ENCODE results near the gene C9orf78. TPM values are rescaled to one million over a fixed set of nuclear protein-coding genes. Genes with fewer than 3 reads are reported as not detected.
A peak's percentile ranks its signal among the peaks of the same experiment; 100 is the strongest.
"Not testable (repeated sequence)": the region's sequence is repeated elsewhere in the genome, so short reads cannot be mapped to it uniquely, and the experiment has no call there.

Gene C9orf78
- total RNA-seq, 4 donors from 2014 or later = 47.3 to 139 (median 62.6) TPM

DNA sequence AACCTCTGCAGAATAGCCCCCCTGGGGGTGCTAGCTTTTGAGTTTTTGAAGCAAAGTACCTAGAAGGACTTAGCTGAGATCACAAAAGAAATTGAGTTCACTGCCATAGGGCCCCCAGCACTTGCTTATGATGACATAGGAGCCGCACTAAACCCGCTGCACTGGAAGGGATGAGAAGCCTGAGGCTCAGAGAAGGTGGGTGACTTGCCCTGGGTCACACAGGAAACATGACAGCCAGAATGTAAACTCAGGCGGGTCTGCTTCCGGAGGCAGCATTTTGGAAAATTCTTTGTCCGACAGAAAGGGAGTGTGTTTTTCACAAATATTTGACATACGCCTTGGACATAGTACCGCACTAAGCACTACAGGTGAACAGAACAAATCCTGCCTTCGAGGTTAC, 40.5 kb downstream of the C9orf78 start:
- H3K9me3 ChIP-seq = no peaks in the 10 kb centered on the region
- no peak overlapping the region for H3K4me3 ChIP-seq
- intact Hi-C loops (cut with DNase I) = no loop called here
- H3K4me1 ChIP-seq = peaks cover 0 to 7% (median 3%) of the 10 kb centered on the region in 4 donors
- H3K36me3 ChIP-seq = no peaks in the 10 kb centered on the region
- H3K27me3 ChIP-seq = peaks cover 0 to 19% (median 0%) of the 10 kb centered on the region in 4 donors
- TF ChIP-seq, protein P1, sequence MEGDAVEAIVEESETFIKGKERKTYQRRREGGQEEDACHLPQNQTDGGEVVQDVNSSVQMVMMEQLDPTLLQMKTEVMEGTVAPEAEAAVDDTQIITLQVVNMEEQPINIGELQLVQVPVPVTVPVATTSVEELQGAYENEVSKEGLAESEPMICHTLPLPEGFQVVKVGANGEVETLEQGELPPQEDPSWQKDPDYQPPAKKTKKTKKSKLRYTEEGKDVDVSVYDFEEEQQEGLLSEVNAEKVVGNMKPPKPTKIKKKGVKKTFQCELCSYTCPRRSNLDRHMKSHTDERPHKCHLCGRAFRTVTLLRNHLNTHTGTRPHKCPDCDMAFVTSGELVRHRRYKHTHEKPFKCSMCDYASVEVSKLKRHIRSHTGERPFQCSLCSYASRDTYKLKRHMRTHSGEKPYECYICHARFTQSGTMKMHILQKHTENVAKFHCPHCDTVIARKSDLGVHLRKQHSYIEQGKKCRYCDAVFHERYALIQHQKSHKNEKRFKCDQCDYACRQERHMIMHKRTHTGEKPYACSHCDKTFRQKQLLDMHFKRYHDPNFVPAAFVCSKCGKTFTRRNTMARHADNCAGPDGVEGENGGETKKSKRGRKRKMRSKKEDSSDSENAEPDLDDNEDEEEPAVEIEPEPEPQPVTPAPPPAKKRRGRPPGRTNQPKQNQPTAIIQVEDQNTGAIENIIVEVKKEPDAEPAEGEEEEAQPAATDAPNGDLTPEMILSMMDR (IDR thresholded peaks at IDR 0.05) = no peak
- no peak for TF ChIP-seq EP300 (IDR thresholded peaks at IDR 0.05)
- no peak for TF ChIP-seq POLR2AphosphoS5 (IDR thresholded peaks at IDR 0.05)
- TF ChIP-seq POLR2A (IDR thresholded peaks at IDR 0.05; ENCODE audit: low read depth) = no peak
- no peak for DNase-seq (ENCODE audit: extremely low spot score)
- 86% methylated on average over 8 of the region's 8 CpGs for WGBS
- H3K27ac ChIP-seq (replicated peaks in 1 of 4) = no peak overlapping the region

DNA sequence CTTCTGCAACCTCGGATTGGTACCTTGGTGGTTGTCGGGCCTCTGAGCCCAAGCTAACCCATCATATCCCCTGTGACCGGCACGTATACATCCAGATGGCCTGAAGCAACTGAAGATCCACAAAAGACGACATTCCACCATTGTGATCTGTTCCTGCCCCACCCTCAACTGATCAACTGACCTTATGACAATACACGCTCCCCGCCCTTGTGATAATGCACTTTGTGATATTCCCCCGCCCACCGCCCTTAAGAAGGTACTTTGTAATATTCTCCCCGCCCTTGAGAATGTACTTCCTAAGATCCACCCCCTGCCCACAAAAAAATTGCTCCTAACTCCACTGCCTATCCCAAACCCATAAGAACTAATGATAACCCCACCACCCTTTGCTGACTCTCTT, 48.6 kb downstream of the C9orf78 start:
- no peak for TF ChIP-seq POLR2AphosphoS5 (IDR thresholded peaks at IDR 0.05)
- no peak for TF ChIP-seq POLR2A (IDR thresholded peaks at IDR 0.05; ENCODE audit: low read depth)
- TF ChIP-seq EP300 (IDR thresholded peaks at IDR 0.05) = no peak
- TF ChIP-seq, protein P1 (IDR thresholded peaks at IDR 0.05) = no peak
- DNase-seq (ENCODE audit: extremely low spot score) = no peak
- WGBS = 84% methylated on average over 10 of the region's 10 CpGs
- Histone ChIP-seq H3K36me3 (no peaks in the 10 kb centered on the region), H3K27ac (replicated peaks in 1 of 4) (no peak overlapping the region), H3K4me1 (peaks cover 0 to 13% (median 3%) of the 10 kb centered on the region in 4 donors), H3K4me3 (no peak overlapping the region), H3K27me3 (peaks cover 0 to 11% (median 0%) of the 10 kb centered on the region in 4 donors), H3K9me3 (no peaks in the 10 kb centered on the region)
- intact Hi-C loops (cut with DNase I) = loop anchor here (5.0 kb wide), 1 partner anchor 654 kb away; no protein-coding TSS in a partner anchor

- H3K27me3 ChIP-seq = peaks cover 0 to 11% (median 0%) of the 10 kb centered on the region in 4 donors
- no peaks in the 10 kb centered on the region for H3K9me3 ChIP-seq
- TF ChIP-seq POLR2AphosphoS5 (IDR thresholded peaks at IDR 0.05) (no peak), POLR2A (IDR thresholded peaks at IDR 0.05; ENCODE audit: low read depth) (no peak), EP300 (IDR thresholded peaks at IDR 0.05) (no peak)
- TF ChIP-seq, protein P1 (IDR thresholded peaks at IDR 0.05) = no peak
- WGBS = 80% methylated on average over 1 of the region's 1 CpG
- H3K27ac ChIP-seq (replicated peaks in 1 of 4) = no peak overlapping the region
- DNase-seq (ENCODE audit: extremely low spot score) = no peak
- H3K4me1 ChIP-seq = peaks cover 0 to 13% (median 3%) of the 10 kb centered on the region in 4 donors
- intact Hi-C loops (cut with DNase I) = loop anchor here (5.0 kb wide), 1 partner anchor 654 kb away; no protein-coding TSS in a partner anchor
- H3K4me3 ChIP-seq = no peak overlapping the region
- no peaks in the 10 kb centered on the region for H3K36me3 ChIP-seq
These were observed 49.2 kb downstream of the C9orf78 start for GRCh38 chr9:129785866-129786265.

DNA sequence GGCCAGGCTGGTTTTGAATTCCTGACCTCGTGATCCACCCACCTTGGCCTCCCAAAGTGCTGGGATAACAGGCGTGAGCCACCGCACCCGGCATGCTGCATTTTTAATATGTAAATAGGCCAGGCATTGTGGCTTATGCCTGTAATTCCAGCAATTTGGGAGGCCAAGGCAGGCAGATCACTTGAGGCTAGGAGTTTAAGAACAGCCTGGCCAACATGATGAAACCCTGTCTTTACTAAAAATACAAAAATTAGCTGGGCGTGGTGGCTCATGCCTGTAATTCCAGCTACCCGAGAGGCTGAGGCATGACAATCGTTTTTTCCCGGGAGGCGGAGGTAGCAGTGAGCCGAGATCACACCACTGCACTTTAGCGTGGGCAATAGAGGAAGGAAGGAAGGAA, 50.1 kb downstream of the C9orf78 start:
- not testable (repeated sequence) for H3K36me3 ChIP-seq; H3K4me1 ChIP-seq; DNase-seq (ENCODE audit: extremely low spot score); H3K4me3 ChIP-seq; H3K9me3 ChIP-seq; H3K27ac ChIP-seq (replicated peaks in 1 of 4)
- WGBS = 72% methylated on average over 11 of the region's 11 CpGs
- H3K27me3 ChIP-seq = peaks cover 0 to 11% (median 0%) of the 10 kb centered on the region in 4 donors
- intact Hi-C loops (cut with DNase I) = loop anchor here (5.0 kb wide), 1 partner anchor 653 kb away; no protein-coding TSS in a partner anchor

DNA sequence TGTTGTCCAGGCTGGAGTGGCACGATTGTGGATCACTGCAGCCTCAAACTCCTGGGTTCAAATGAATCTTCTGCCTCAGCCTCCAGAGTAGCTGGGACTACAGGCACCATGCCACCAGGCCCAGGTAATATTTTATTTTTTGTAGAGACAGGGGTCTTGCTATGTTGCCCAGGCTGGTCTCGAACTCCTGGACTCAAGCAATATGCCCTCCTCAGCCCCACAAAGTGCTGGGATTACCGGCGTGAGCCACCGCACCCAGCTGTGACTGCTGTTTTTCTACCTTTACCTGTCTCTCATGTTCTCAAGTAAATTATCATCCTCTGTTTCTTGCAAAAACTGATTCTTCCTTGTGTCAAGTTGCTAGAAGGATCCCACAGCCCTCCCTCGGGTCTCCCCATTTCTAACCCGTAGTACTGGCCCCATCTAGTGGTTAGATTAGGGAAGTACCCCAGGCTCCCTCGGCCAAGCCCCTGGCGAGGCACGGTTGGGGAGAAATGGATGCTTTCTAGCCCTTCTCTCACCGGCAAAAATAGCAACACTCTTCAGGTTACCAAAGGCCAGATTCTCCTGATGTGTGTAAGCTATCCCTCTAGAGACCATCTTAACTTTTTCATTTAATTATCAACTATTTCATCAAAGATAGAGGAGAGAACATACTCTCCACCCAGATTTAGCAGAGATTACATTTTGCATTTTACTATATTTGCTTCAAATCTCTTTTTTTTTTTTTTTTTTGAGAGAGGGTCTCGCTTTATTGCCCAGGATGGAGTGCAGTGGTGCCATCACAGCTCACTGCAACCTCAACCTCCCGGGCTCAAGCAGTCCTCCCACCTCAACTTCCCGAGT, 51.3 kb downstream of the C9orf78 start:
- H3K4me3 ChIP-seq = no peak overlapping the region
- no peaks in the 10 kb centered on the region for H3K36me3 ChIP-seq
- TF ChIP-seq POLR2A (IDR thresholded peaks at IDR 0.05; ENCODE audit: low read depth) (no peak), POLR2AphosphoS5 (IDR thresholded peaks at IDR 0.05) (peak in 1 of 2 donors; percentile 40), EP300 (IDR thresholded peaks at IDR 0.05) (no peak)
- TF ChIP-seq, protein P1 (IDR thresholded peaks at IDR 0.05) = peak; percentile 94 to 98 (median 95)
- intact Hi-C loops (cut with DNase I) = loop anchor here (2.0 kb wide), 2 partner anchors 45 to 141 kb away; partner anchors contain the start of gene ASB6
- H3K4me1 ChIP-seq = peaks cover 0 to 6% (median 0%) of the 10 kb centered on the region in 4 donors
- 35% methylated on average over 14 of the region's 14 CpGs for WGBS
- no peak overlapping the region for H3K27ac ChIP-seq (replicated peaks in 1 of 4)
- DNase-seq (ENCODE audit: extremely low spot score) = peak; percentile 94
- H3K9me3 ChIP-seq = no peaks in the 10 kb centered on the region
- H3K27me3 ChIP-seq = peaks cover 0 to 11% (median 0%) of the 10 kb centered on the region in 4 donors
